Ishikawa (cell line): Measurements from ENCODE around the gene NTM.

ENCODE experiments used
- CEBPB ChIP-seq: IDR thresholded peaks from 2 replicates; pipeline ENCODE4 v1.6.1; 2012
- CREB1 ChIP-seq: IDR thresholded peaks from 2 replicates; pipeline ENCODE4 v1.6.1; 2012; ENCODE audit warnings: low read depth
- EP300 ChIP-seq: IDR thresholded peaks from 2 replicates; pipeline ENCODE4 v1.6.1; 2012; ENCODE audit warnings: borderline replicate concordance
- MAX ChIP-seq: IDR thresholded peaks from 2 replicates; pipeline ENCODE4 v1.6.1; 2012
- NFIC ChIP-seq: IDR thresholded peaks from 2 replicates; pipeline ENCODE4 v1.6.1; 2012
- RAD21 ChIP-seq: IDR thresholded peaks from 2 replicates; pipeline ENCODE4 v1.6.1; 2012; ENCODE audit warnings: low read depth
- TAF1 ChIP-seq: IDR thresholded peaks from 2 replicates; pipeline ENCODE4 v1.6.1; 2012; ENCODE audit warnings: low read depth, mild to moderate bottlenecking
- TEAD4 ChIP-seq: IDR thresholded peaks from 2 replicates; pipeline ENCODE4 v1.6.1; 2012
- YY1 ChIP-seq: IDR thresholded peaks from 2 replicates; pipeline ENCODE4 v1.6.1; 2012; ENCODE audit warnings: low read depth

- TF ChIP-seq NFIC (no peak), MAX (no peak), YY1 (no peak), CEBPB (no peak), TAF1 (no peak), EP300 (no peak), CREB1 (no peak), RAD21 (no peak), TEAD4 (no peak)
Measured at GRCh38 chr11:131514062-131514461, 143.6 kb downstream of the NTM start.
